BE2C (cell line): Measurements from ENCODE around the gene SMC6. TPM values are rescaled to one million over a fixed set of nuclear protein-coding genes. Genes with fewer than 3 reads are reported as not detected.

ENCODE experiments used
- DNase-seq: peaks from one replicate; pipeline ENCODE4 v3.0.0-alpha.2; 2020
- H3K27me3 ChIP-seq: fragments of 250-450 bp; sonication (Bioruptor Pico); 2 replicates; pipeline ENCODE4 v1.5.1; 2020; ENCODE audit warnings: mild to moderate bottlenecking
- H3K36me3 ChIP-seq: fragments of 250-450 bp; sonication (Bioruptor Pico); 2 replicates; pipeline ENCODE4 v1.5.1; 2020; ENCODE audit warnings: mild to moderate bottlenecking
- H3K4me1 ChIP-seq: fragments of 250-450 bp; sonication (Bioruptor Pico); 2 replicates; pipeline ENCODE4 v1.5.1; 2020
- H3K4me3 ChIP-seq: 2 replicates; pipeline ENCODE4 v1.5.1; 2011; ENCODE audit warnings: low read depth, low read length
- H3K9me3 ChIP-seq: fragments of 250-450 bp; sonication (Bioruptor Pico); 2 replicates; pipeline ENCODE4 v1.5.1; 2020
- polyA plus RNA-seq: library from polyadenylated mRNA; unstranded; fragments of >200 nt; gene quantifications from one replicate; pipeline ENCODE4 v1.2.1, GENCODE V29; 2012; ENCODE audit warnings: low read depth, missing spikeins; ENCODE audit not compliant: insufficient read length, insufficient read depth
- TF ChIP-seq, protein P1 (sequence below): IDR thresholded peaks from 2 replicates; pipeline ENCODE4 v1.5.1; 2012; ENCODE audit warnings: mild to moderate bottlenecking, low read depth, low read length

Gene SMC6, protein sequence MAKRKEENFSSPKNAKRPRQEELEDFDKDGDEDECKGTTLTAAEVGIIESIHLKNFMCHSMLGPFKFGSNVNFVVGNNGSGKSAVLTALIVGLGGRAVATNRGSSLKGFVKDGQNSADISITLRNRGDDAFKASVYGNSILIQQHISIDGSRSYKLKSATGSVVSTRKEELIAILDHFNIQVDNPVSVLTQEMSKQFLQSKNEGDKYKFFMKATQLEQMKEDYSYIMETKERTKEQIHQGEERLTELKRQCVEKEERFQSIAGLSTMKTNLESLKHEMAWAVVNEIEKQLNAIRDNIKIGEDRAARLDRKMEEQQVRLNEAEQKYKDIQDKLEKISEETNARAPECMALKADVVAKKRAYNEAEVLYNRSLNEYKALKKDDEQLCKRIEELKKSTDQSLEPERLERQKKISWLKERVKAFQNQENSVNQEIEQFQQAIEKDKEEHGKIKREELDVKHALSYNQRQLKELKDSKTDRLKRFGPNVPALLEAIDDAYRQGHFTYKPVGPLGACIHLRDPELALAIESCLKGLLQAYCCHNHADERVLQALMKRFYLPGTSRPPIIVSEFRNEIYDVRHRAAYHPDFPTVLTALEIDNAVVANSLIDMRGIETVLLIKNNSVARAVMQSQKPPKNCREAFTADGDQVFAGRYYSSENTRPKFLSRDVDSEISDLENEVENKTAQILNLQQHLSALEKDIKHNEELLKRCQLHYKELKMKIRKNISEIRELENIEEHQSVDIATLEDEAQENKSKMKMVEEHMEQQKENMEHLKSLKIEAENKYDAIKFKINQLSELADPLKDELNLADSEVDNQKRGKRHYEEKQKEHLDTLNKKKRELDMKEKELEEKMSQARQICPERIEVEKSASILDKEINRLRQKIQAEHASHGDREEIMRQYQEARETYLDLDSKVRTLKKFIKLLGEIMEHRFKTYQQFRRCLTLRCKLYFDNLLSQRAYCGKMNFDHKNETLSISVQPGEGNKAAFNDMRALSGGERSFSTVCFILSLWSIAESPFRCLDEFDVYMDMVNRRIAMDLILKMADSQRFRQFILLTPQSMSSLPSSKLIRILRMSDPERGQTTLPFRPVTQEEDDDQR
- polyA plus RNA-seq = 10.4 TPM

- no peaks in the 10 kb centered on the region for H3K36me3 ChIP-seq
- H3K4me1 ChIP-seq = peaks cover 9% of the 10 kb centered on the region; the same call in 1 of the 2 replicates
- H3K4me3 ChIP-seq = peak within 1 kb of the TSS; percentile 90
- peak; percentile 95 for DNase-seq
- no peaks in the 10 kb centered on the region for H3K9me3 ChIP-seq
- TF ChIP-seq, protein P1, sequence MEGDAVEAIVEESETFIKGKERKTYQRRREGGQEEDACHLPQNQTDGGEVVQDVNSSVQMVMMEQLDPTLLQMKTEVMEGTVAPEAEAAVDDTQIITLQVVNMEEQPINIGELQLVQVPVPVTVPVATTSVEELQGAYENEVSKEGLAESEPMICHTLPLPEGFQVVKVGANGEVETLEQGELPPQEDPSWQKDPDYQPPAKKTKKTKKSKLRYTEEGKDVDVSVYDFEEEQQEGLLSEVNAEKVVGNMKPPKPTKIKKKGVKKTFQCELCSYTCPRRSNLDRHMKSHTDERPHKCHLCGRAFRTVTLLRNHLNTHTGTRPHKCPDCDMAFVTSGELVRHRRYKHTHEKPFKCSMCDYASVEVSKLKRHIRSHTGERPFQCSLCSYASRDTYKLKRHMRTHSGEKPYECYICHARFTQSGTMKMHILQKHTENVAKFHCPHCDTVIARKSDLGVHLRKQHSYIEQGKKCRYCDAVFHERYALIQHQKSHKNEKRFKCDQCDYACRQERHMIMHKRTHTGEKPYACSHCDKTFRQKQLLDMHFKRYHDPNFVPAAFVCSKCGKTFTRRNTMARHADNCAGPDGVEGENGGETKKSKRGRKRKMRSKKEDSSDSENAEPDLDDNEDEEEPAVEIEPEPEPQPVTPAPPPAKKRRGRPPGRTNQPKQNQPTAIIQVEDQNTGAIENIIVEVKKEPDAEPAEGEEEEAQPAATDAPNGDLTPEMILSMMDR = no peak
- H3K27me3 ChIP-seq = no peaks in the 10 kb centered on the region
Observed at GRCh38 chr2:17753803-17754663, at the start of gene SMC6, which contains the start of gene GEN1. SMC6 (minus strand) TSS chr2:17753810; CDS start chr2:17745946, 7,864 bp downstream. GEN1 (plus strand) TSS chr2:17754138; CDS start chr2:17759944, 5,806 bp downstream.

DNA sequence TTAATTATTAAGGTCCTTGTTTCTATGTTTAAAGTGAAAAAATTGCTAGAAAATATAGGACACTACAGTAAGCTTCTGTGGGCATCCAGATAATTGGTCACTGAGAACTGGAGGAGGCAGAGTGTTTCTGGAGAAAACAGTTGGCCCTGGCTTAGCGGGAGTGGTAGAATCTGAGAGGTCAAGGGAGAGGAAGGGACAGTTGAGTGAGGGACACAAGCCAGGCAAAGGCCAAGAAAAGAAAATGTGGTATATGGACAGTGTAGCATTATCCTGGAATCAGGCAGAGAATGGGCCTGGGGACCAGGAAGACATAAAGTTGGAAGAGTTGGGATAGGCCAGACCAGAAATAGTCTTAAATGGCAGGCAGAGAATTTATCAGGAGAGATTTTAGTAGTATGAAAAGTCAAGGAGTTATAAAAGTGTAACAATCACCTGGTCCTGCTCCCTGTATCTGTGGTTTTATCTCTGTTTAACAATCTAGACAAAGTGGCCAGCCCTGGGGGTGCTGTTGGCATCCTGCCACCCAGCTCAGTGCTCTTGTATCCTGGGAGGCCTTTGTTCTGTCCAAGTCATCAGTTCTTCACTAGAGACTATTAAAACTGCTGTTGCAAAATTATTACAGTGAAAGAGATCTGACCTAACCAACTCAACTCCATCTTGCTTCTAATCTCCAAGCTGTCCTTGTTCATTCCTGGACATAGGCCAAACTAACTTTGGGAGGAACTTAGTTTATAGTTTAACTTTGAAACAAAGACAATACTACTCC lies 47.3 kb upstream of the SMC6 start:
- H3K4me3 ChIP-seq = no peak overlapping the region
- TF ChIP-seq, protein P1 = no peak
- no peaks in the 10 kb centered on the region for H3K9me3 ChIP-seq
- peaks cover 19% of the 10 kb centered on the region for H3K4me1 ChIP-seq
- no peaks in the 10 kb centered on the region for H3K36me3 ChIP-seq
- H3K27me3 ChIP-seq = no peaks in the 10 kb centered on the region
- DNase-seq = no peak

DNA sequence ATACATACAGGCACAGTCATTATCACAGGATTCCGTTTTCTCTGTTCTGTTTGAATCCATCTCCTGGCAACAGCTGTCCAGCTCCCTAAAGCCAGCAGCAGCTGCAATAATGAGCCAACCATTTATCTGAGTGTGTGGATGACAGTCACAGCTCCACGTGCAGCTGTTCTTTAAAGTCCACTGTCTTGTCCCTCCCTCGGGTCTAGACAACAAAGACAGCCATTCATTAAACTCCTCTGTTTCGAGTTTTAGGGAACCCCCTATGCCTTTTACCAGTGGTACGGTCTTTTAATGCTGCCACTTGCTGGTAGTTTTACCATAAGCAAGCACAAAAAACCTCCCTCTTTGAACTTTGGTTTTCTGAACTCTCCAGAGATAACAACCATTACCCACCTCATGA lies 46.6 kb upstream of the SMC6 start:
- Histone ChIP-seq H3K4me3 (no peak overlapping the region), H3K36me3 (no peaks in the 10 kb centered on the region), H3K4me1 (peaks cover 19% of the 10 kb centered on the region), H3K27me3 (no peaks in the 10 kb centered on the region), H3K9me3 (no peaks in the 10 kb centered on the region)
- DNase-seq = peak; percentile 56
- TF ChIP-seq, protein P1 = no peak

DNA sequence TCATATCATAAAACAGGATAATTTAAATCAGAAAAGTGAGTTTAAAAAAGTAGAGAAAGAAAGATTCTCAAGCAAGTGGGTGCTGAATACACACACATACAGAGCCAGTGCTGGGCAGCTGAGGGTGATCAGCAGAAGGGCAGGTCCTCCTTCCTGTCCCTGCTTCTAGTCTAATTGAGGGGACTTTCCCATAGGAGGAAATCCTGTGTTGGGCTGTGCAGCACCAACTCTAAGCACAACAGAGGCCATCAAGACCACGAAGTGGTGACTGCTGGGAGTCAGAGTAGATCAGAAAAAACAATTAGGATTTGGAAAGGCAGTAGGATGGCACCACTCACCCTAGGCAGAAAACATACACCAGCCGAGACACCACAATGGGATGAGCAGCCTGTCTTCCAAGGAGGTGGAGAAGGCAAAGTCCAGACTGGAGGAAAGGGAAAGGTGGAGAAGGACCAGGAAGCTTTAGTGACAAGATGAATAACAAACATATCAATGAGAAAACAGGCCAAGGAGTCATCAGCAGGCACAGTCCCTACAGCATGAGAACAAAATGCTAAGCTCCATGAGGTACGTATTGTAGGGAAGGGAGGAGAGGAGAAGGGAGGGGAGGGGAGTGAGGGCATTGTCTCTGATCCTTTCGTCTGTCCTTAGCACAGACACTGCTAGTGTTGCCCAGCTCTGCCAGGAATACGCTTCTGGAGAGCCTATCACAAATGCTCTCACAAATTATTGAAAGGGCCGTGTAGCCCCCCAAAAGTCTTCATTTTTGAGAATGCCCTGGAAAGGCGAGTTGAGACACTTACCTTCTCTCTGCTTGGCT lies 45.9 kb upstream of the SMC6 start:
- H3K36me3 ChIP-seq = no peaks in the 10 kb centered on the region
- H3K4me1 ChIP-seq = peaks cover 19% of the 10 kb centered on the region
- no peaks in the 10 kb centered on the region for H3K9me3 ChIP-seq
- no peak overlapping the region for H3K4me3 ChIP-seq
- no peak for DNase-seq
- H3K27me3 ChIP-seq = no peaks in the 10 kb centered on the region
- TF ChIP-seq, protein P1 = no peak
